ENCODE data around the gene GIGYF1. TPM values are rescaled to one million over a fixed set of nuclear protein-coding genes. Genes with fewer than 3 reads are reported as not detected.
"Not testable (repeated sequence)": the region's sequence is repeated elsewhere in the genome, so short reads cannot be mapped to it uniquely, and the experiment has no call there.

The GIGYF1 gene
- polyA plus RNA-seq, 1 donor: 47.6 TPM

- Histone ChIP-seq H3K4me3 (ENCODE audit: low read length) (no peak overlapping the region), H3K27me3 (ENCODE audit: control insufficient read depth, insufficient read depth, low read length) (no peaks in the 10 kb centered on the region), H3K4me1 (ENCODE audit: control insufficient read depth, insufficient read depth, low read length) (peaks cover 16% of the 10 kb centered on the region), H3K36me3 (ENCODE audit: control insufficient read depth, insufficient read depth, low read length) (no peaks in the 10 kb centered on the region), H3K27ac (ENCODE audit: low read length) (no peak overlapping the region), H3K9me3 (ENCODE audit: control insufficient read depth, low read depth, low read length) (no peaks in the 10 kb centered on the region)
- 100% methylated on average over 1 of the region's 4 CpGs for WGBS (ENCODE audit: insufficient coverage, low lambda C conversion rate)
- DNase-seq: no peak
These were observed 16.4 kb upstream of the GIGYF1 start for GRCh38 chr7:100710452-100710851.

DNA sequence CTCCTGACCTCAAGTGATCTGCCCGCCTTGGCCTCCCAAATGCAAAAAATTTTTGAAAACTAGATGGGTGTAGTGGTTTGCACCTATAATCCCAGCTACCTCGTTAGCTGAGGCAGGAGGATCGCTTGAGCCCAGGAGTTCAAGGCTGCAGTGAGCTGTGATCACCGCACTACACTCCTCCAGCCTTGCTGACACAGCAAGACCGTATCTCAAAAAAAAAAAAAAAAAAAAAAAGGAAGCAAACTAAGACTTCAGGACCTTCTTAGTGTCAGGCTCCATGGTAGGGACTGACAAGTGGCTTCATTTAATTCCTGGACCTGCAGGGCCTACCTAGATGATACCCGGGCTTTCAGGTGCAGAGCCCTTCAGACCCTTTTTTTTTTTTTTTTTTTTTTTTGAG is 14.3 kb upstream of the GIGYF1 start:
- no peaks in the 10 kb centered on the region for H3K36me3 ChIP-seq (ENCODE audit: control insufficient read depth, insufficient read depth, low read length)
- no peak overlapping the region for H3K4me3 ChIP-seq (ENCODE audit: low read length)
- H3K9me3 ChIP-seq (ENCODE audit: control insufficient read depth, low read depth, low read length): no peaks in the 10 kb centered on the region
- peaks cover 16% of the 10 kb centered on the region for H3K4me1 ChIP-seq (ENCODE audit: control insufficient read depth, insufficient read depth, low read length)
- no CpG with 5 or more reads among the region's 6 CpGs for WGBS (ENCODE audit: insufficient coverage, low lambda C conversion rate)
- H3K27ac ChIP-seq (ENCODE audit: low read length): no peak overlapping the region
- no peak for DNase-seq
- no peaks in the 10 kb centered on the region for H3K27me3 ChIP-seq (ENCODE audit: control insufficient read depth, insufficient read depth, low read length)

DNA sequence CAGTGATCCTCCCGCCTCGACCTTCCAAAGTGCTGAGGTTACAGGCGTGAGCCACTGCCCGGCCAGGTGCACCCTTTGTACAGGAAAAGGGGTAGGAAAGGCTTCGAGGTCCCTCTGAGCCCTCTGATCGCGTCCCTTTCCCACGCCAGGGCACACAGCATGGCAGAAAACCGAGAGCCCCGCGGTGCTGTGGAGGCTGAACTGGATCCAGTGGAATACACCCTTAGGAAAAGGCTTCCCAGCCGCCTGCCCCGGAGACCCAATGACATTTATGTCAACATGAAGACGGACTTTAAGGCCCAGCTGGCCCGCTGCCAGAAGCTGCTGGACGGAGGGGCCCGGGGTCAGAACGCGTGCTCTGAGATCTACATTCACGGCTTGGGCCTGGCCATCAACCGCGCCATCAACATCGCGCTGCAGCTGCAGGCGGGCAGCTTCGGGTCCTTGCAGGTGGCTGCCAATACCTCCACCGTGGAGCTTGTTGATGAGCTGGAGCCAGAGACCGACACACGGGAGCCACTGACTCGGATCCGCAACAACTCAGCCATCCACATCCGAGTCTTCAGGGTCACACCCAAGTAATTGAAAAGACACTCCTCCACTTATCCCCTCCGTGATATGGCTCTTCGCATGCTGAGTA is 12.7 kb upstream of the GIGYF1 start:
- Histone ChIP-seq H3K27ac (ENCODE audit: low read length) (peak overlapping the region; percentile 96), H3K4me1 (ENCODE audit: control insufficient read depth, insufficient read depth, low read length) (peaks cover 16% of the 10 kb centered on the region), H3K27me3 (ENCODE audit: control insufficient read depth, insufficient read depth, low read length) (no peaks in the 10 kb centered on the region), H3K4me3 (ENCODE audit: low read length) (peak overlapping the region; percentile 95), H3K36me3 (ENCODE audit: control insufficient read depth, insufficient read depth, low read length) (no peaks in the 10 kb centered on the region), H3K9me3 (ENCODE audit: control insufficient read depth, low read depth, low read length) (no peaks in the 10 kb centered on the region)
- no CpG with 5 or more reads among the region's 34 CpGs for WGBS (ENCODE audit: insufficient coverage, low lambda C conversion rate)
- peak in 1 of 2 donors; percentile 66 for DNase-seq

DNA sequence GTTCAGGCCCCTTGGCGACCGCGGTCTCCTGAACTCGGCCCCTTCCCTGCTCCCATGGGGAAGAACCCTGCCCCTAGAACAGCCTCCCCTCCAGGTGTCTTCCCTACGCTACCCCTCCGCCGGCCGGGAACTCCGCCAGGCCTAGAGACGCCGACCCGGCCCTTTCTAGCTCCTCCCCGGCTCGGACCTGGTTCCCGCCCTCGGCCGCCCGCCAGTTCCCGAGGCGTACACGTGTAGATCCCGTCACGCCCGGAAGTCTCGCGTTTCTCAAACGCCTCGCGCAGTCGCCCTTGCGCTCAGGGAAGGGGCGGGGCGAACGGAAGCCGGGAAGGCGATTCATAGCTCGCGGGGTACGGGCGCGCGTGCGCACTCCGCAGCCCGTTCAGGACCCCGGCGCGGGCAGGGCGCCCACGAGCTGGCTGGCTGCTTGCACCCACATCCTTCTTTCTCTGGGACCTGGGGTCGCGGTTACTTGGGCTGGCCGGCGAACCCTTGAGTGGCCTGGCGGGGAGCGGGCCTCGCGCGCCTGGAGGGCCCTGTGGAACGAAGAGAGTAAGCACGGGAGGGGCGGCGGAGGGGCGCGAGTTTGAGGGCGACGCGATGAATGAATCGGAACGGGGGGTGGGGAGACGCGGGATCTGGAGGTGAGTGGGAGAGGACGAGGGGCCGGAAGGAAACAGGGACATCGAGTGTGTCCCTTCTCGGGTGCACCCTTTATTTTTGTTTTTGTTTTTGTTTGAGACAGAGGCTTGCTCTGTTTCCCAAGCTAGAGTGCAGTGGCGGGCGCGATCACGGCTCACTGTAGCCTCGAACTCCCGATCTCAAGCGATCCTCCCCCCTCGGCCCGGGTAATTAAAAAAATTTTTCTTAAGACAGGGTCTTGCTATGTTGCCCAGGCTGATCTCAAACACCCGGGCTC is 12.0 kb upstream of the GIGYF1 start, which contains the start of gene POP7:
Gene POP7 (plus strand): TSS at position 369 of the 919 bp plus-strand sequence. CDS start 710 bp downstream, outside the sequence.
- WGBS (ENCODE audit: insufficient coverage, low lambda C conversion rate): no CpG with 5 or more reads among the region's 86 CpGs

GRCh38 chr7:100705320-100705752 is 11.3 kb upstream of the GIGYF1 start:
- Histone ChIP-seq H3K4me1 (ENCODE audit: control insufficient read depth, insufficient read depth, low read length) (peaks cover 16% of the 10 kb centered on the region), H3K36me3 (ENCODE audit: control insufficient read depth, insufficient read depth, low read length) (no peaks in the 10 kb centered on the region), H3K27me3 (ENCODE audit: control insufficient read depth, insufficient read depth, low read length) (no peaks in the 10 kb centered on the region), H3K4me3 (ENCODE audit: low read length) (peak overlapping the region; percentile 95), H3K9me3 (ENCODE audit: control insufficient read depth, low read depth, low read length) (no peaks in the 10 kb centered on the region), H3K27ac (ENCODE audit: low read length) (peak overlapping the region; percentile 96)
- DNase-seq: peak in 1 of 2 donors; percentile 65
- no CpG with 5 or more reads among the region's 25 CpGs for WGBS (ENCODE audit: insufficient coverage, low lambda C conversion rate)

More for the DNA sequence above, 12.0 kb upstream of the GIGYF1 start, which contains the start of gene POP7:
- Histone ChIP-seq H3K36me3 (ENCODE audit: control insufficient read depth, insufficient read depth, low read length) (no peaks in the 10 kb centered on the region), H3K4me1 (ENCODE audit: control insufficient read depth, insufficient read depth, low read length) (peaks cover 16% of the 10 kb centered on the region), H3K27me3 (ENCODE audit: control insufficient read depth, insufficient read depth, low read length) (no peaks in the 10 kb centered on the region), H3K9me3 (ENCODE audit: control insufficient read depth, low read depth, low read length) (no peaks in the 10 kb centered on the region), H3K27ac (ENCODE audit: low read length) (peak within 1 kb of the TSS; percentile 96), H3K4me3 (ENCODE audit: low read length) (peak within 1 kb of the TSS; percentile 95)
- peak; percentile 98 to 99 for DNase-seq

- H3K9me3 ChIP-seq (ENCODE audit: control insufficient read depth, low read depth, low read length); H3K36me3 ChIP-seq (ENCODE audit: control insufficient read depth, insufficient read depth, low read length); DNase-seq; H3K27ac ChIP-seq (ENCODE audit: low read length); H3K4me3 ChIP-seq (ENCODE audit: low read length); H3K27me3 ChIP-seq (ENCODE audit: control insufficient read depth, insufficient read depth, low read length); H3K4me1 ChIP-seq (ENCODE audit: control insufficient read depth, insufficient read depth, low read length): not testable (repeated sequence)
- WGBS (ENCODE audit: insufficient coverage, low lambda C conversion rate): 75% methylated on average over 1 of the region's 3 CpGs
These were observed 7.0 kb upstream of the GIGYF1 start for GRCh38 chr7:100701089-100701488.

GRCh38 chr7:100699018-100699417 is 5.0 kb upstream of the GIGYF1 start:
- Histone ChIP-seq H3K4me1 (ENCODE audit: control insufficient read depth, insufficient read depth, low read length) (no peaks in the 10 kb centered on the region), H3K4me3 (ENCODE audit: low read length) (no peak overlapping the region), H3K27ac (ENCODE audit: low read length) (no peak overlapping the region), H3K36me3 (ENCODE audit: control insufficient read depth, insufficient read depth, low read length) (no peaks in the 10 kb centered on the region), H3K27me3 (ENCODE audit: control insufficient read depth, insufficient read depth, low read length) (no peaks in the 10 kb centered on the region), H3K9me3 (ENCODE audit: control insufficient read depth, low read depth, low read length) (no peaks in the 10 kb centered on the region)
- DNase-seq: no peak
- WGBS (ENCODE audit: insufficient coverage, low lambda C conversion rate): 90% methylated on average over 4 of the region's 6 CpGs

DNA sequence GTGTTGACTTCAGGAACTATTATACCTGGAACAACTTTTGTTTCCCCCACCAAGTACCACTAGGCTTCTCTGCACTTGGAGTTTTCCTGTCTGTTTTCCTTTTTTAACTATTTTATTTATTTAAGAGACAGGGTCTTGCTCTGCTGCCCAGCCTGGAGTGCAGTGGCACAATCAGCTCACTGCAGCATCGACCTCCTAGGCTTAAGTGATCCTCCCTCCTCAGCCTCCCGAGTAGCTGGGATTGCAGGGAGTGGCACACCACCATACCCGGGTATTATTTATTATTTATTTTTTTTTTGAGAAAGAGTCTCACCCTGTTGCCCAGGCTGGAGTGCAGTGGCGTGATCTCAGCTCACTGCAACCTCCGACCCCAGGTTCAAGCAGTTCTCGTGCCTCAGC is 2.1 kb upstream of the GIGYF1 start:
- Histone ChIP-seq H3K27me3 (ENCODE audit: control insufficient read depth, insufficient read depth, low read length) (no peaks in the 10 kb centered on the region), H3K4me3 (ENCODE audit: low read length) (no peak overlapping the region), H3K9me3 (ENCODE audit: control insufficient read depth, low read depth, low read length) (no peaks in the 10 kb centered on the region), H3K4me1 (ENCODE audit: control insufficient read depth, insufficient read depth, low read length) (peaks cover 17% of the 10 kb centered on the region), H3K36me3 (ENCODE audit: control insufficient read depth, insufficient read depth, low read length) (peaks cover 1% of the 10 kb centered on the region), H3K27ac (ENCODE audit: low read length) (no peak overlapping the region)
- DNase-seq: no peak
- WGBS (ENCODE audit: insufficient coverage, low lambda C conversion rate): no CpG with 5 or more reads among the region's 6 CpGs

GRCh38 chr7:100693312-100694097 is 545 bp downstream of the GIGYF1 start:
- Histone ChIP-seq H3K4me3 (ENCODE audit: low read length) (peak overlapping the region; percentile 88), H3K36me3 (ENCODE audit: control insufficient read depth, insufficient read depth, low read length) (peaks cover 19% of the 10 kb centered on the region), H3K27ac (ENCODE audit: low read length) (peak overlapping the region; percentile 48), H3K4me1 (ENCODE audit: control insufficient read depth, insufficient read depth, low read length) (peaks cover 22% of the 10 kb centered on the region), H3K9me3 (ENCODE audit: control insufficient read depth, low read depth, low read length) (no peaks in the 10 kb centered on the region), H3K27me3 (ENCODE audit: control insufficient read depth, insufficient read depth, low read length) (no peaks in the 10 kb centered on the region)
- 0% methylated on average over 1 of the region's 81 CpGs for WGBS (ENCODE audit: insufficient coverage, low lambda C conversion rate)
- DNase-seq: peak in 1 of 2 donors; percentile 38

- Histone ChIP-seq H3K27me3 (ENCODE audit: control insufficient read depth, insufficient read depth, low read length) (no peaks in the 10 kb centered on the region), H3K27ac (ENCODE audit: low read length) (no peak overlapping the region), H3K4me3 (ENCODE audit: low read length) (peak overlapping the region; percentile 88), H3K9me3 (ENCODE audit: control insufficient read depth, low read depth, low read length) (no peaks in the 10 kb centered on the region), H3K4me1 (ENCODE audit: control insufficient read depth, insufficient read depth, low read length) (peaks cover 22% of the 10 kb centered on the region), H3K36me3 (ENCODE audit: control insufficient read depth, insufficient read depth, low read length) (peaks cover 28% of the 10 kb centered on the region)
- no peak for DNase-seq
- no CpG with 5 or more reads among the region's 6 CpGs for WGBS (ENCODE audit: insufficient coverage, low lambda C conversion rate)
These were observed 1.5 kb downstream of the GIGYF1 start for GRCh38 chr7:100692578-100692961.
